ENCODE measurements around the gene DAAM2.

The DAAM2 gene

GRCh38 chr6:39931607-39932006 lies 139.4 kb downstream of the DAAM2 start:
- DNase-seq (ENCODE audit: low read depth): no peak

GRCh38 chr6:39932386-39932910 lies 140.3 kb downstream of the DAAM2 start:
- DNase-seq (ENCODE audit: low read depth): no peak

- DNase-seq (ENCODE audit: low read depth): no peak
These were observed 141.5 kb downstream of the DAAM2 start for GRCh38 chr6:39933669-39934130.

GRCh38 chr6:39934131-39934757 lies 142.1 kb downstream of the DAAM2 start, which contains the start of gene MOCS1:
TSS of gene MOCS1 (minus strand) at chr6:39934462. CDS start at chr6:39934417, 45 bp downstream.
- DNase-seq (ENCODE audit: low read depth): peak; percentile 3

GRCh38 chr6:39935241-39935640 lies 143.1 kb downstream of the DAAM2 start:
- no peak for DNase-seq (ENCODE audit: low read depth)

- no peak for DNase-seq (ENCODE audit: low read depth)
These were observed 144.7 kb downstream of the DAAM2 start for GRCh38 chr6:39936857-39937256.

- DNase-seq (ENCODE audit: low read depth): no peak
These were observed 145.6 kb downstream of the DAAM2 start for GRCh38 chr6:39937686-39938333.

- no peak for DNase-seq (ENCODE audit: low read depth)
These were observed 146.8 kb downstream of the DAAM2 start for GRCh38 chr6:39938773-39939654.

GRCh38 chr6:39941138-39941537 lies 149.0 kb downstream of the DAAM2 start:
- no peak for DNase-seq (ENCODE audit: low read depth)

GRCh38 chr6:39941820-39942219 lies 149.6 kb downstream of the DAAM2 start:
- no peak for DNase-seq (ENCODE audit: low read depth)

- DNase-seq (ENCODE audit: low read depth): no peak
These were observed 150.9 kb downstream of the DAAM2 start for GRCh38 chr6:39942903-39943580.

GRCh38 chr6:39945626-39946025 lies 153.4 kb downstream of the DAAM2 start:
- DNase-seq (ENCODE audit: low read depth): no peak

- no peak for DNase-seq (ENCODE audit: low read depth)
These were observed 155.5 kb downstream of the DAAM2 start for GRCh38 chr6:39947611-39948068.

- no peak for DNase-seq (ENCODE audit: low read depth)
These were observed 156.1 kb downstream of the DAAM2 start for GRCh38 chr6:39948199-39948791.

- no peak for DNase-seq (ENCODE audit: low read depth)
These were observed 158.0 kb downstream of the DAAM2 start for GRCh38 chr6:39950125-39950720.

GRCh38 chr6:39951191-39951590 lies 159.0 kb downstream of the DAAM2 start:
- DNase-seq (ENCODE audit: low read depth): no peak

- DNase-seq (ENCODE audit: low read depth): no peak
These were observed 159.5 kb downstream of the DAAM2 start for GRCh38 chr6:39951716-39952115.

- DNase-seq (ENCODE audit: low read depth): no peak
These were observed 160.0 kb downstream of the DAAM2 start for GRCh38 chr6:39952167-39952566.

- DNase-seq (ENCODE audit: low read depth): no peak
These were observed 161.0 kb downstream of the DAAM2 start for GRCh38 chr6:39953076-39953618.
